ENCODE measurements around the gene PRKAA2.

Gene PRKAA2

DNA sequence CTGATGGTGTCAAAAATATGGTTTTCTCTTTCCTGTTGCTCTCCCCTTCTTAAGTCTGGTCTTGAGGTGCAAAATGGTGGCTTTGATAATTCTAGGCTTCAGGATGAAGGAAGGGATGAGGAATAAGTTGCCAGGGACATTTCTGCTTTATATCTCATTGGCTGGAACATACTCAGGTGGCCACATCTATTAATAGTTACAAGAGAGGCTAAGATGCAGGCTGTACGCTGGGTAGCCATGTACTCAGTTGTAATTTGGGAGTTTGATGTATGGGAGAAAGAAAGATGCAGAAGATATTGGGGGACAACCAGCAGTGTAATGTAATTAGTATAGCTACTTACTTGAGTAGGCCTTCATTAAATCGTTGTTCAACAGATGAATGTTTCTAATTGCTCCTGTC lies 25.2 kb downstream of the PRKAA2 start:
- H3K9me3 ChIP-seq (ENCODE audit: control insufficient read depth, insufficient read depth, low read length) = no peaks in the 10 kb centered on the region
- peaks cover 6% of the 10 kb centered on the region; the same call in 1 of the 2 replicates for H3K4me1 ChIP-seq (ENCODE audit: insufficient read depth, low read length)
- no peak overlapping the region for H3K9ac ChIP-seq (ENCODE audit: low read depth, low read length)
- H3K36me3 ChIP-seq (ENCODE audit: insufficient read depth, low read length) = no peaks in the 10 kb centered on the region

DNA sequence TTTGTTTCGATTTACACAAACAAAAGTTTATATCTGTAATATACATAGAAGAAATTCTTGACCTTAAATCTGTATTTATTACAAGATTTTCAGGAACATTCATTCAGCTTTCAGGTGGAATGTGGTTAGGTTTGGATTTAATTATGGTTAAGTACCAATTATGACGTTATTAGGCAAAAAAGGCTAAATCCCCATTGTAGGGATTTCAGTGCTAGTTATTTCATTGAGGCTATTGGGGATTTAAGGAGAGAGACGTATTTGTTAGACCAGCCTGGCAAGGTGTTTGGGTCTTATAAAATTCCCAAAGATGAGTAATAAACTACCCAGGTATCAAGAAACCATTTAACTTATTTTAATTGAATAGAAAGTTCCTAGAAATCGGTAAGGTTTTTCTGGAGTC lies 26.0 kb downstream of the PRKAA2 start:
- Histone ChIP-seq H3K9ac (ENCODE audit: low read depth, low read length) (no peak overlapping the region), H3K4me1 (ENCODE audit: insufficient read depth, low read length) (peaks cover under 1% of the 10 kb centered on the region; the same call in 1 of the 2 replicates), H3K36me3 (ENCODE audit: insufficient read depth, low read length) (no peaks in the 10 kb centered on the region), H3K9me3 (ENCODE audit: control insufficient read depth, insufficient read depth, low read length) (no peaks in the 10 kb centered on the region)

DNA sequence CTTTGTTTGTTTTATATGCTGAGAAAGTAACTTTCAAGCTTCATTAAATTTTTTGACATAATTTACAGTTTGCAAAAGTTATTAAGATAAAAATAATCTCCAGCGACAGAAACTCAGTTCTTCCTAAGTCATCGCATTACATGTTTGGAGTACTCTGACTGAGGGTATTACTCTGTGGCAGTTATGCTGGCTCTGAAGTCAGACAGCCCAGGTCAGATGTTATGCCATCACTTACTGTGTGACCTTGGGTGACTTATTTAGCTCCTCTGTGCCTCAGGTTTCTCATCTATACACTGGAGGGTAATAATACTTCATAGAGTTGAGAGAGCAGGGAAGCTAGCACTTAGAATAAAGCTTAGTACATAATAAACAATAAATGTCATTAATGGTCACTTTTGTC lies 26.4 kb downstream of the PRKAA2 start:
- H3K9me3 ChIP-seq (ENCODE audit: control insufficient read depth, insufficient read depth, low read length) = no peaks in the 10 kb centered on the region

DNA sequence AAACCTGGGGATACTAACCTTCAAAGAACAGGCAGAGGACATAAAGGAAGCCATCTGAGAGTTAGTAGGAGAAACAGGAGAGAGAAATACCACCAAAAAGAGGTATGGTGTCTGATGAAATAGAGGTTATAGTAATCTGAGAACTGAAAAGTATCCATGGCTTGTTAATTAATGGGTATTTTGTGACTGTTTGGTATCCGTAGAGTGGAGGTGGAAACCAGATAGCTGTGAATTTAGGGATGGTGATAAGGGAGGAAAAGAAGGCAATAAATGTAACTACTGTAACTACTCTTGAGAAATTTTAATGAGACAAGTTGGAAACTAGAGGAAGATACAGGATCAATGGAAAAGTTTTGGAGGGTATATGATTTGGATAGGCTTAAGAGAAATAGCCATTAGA lies 27.5 kb downstream of the PRKAA2 start:
- no peaks in the 10 kb centered on the region for H3K36me3 ChIP-seq (ENCODE audit: insufficient read depth, low read length)
- no peak overlapping the region for H3K9ac ChIP-seq (ENCODE audit: low read depth, low read length)
- no peaks in the 10 kb centered on the region for H3K4me1 ChIP-seq (ENCODE audit: insufficient read depth, low read length)
- no peaks in the 10 kb centered on the region for H3K9me3 ChIP-seq (ENCODE audit: control insufficient read depth, insufficient read depth, low read length)

More for the DNA sequence above, 26.4 kb downstream of the PRKAA2 start:
- no peak overlapping the region for H3K9ac ChIP-seq (ENCODE audit: low read depth, low read length)
- H3K4me1 ChIP-seq (ENCODE audit: insufficient read depth, low read length) = no peaks in the 10 kb centered on the region
- no peaks in the 10 kb centered on the region for H3K36me3 ChIP-seq (ENCODE audit: insufficient read depth, low read length)

DNA sequence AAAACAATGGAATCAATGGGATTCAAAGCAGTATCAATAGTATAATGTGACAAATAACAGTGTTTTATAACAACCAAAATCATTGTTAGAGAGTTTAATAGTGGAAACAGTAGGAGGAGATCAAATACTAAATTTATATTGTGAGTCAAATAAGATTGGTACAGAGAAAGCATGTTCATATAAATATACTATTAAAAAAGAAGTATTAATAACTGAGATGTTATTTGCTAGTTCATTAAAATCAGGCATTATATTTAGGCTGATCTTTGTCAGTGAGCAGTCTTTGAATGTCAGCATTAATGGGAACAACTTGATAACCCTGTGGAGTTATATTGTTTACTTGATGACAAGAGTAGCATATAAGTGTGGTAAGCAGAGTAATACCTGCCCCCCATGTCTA lies 30.6 kb downstream of the PRKAA2 start:
- Histone ChIP-seq H3K9me3 (ENCODE audit: control insufficient read depth, insufficient read depth, low read length) (no peaks in the 10 kb centered on the region), H3K36me3 (ENCODE audit: insufficient read depth, low read length) (no peaks in the 10 kb centered on the region), H3K4me1 (ENCODE audit: insufficient read depth, low read length) (no peaks in the 10 kb centered on the region), H3K9ac (ENCODE audit: low read depth, low read length) (no peak overlapping the region)

DNA sequence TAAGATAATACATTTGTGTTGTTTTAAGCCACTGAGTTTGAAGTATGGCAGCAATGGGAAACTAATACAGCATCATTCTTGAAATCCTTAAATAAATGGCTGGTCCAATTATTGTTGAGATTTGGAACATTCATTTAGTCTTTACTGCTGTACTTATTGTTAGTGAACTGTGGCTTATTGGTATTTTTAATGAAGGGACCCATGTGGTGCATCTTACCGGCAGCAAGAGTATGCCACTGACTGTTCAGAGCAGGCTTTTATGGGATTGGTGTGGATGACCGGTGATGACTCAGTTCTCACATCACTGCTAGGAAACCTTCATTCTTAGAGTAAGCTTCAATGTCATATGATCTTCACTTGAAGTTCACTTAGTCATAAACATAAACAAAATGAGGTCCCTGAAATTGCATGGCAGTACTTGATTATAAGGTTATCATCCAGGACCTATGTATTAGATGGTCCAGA lies 31.5 kb downstream of the PRKAA2 start:
- Histone ChIP-seq H3K4me1 (ENCODE audit: insufficient read depth, low read length) (no peaks in the 10 kb centered on the region), H3K9ac (ENCODE audit: low read depth, low read length) (no peak overlapping the region), H3K9me3 (ENCODE audit: control insufficient read depth, insufficient read depth, low read length) (no peaks in the 10 kb centered on the region), H3K36me3 (ENCODE audit: insufficient read depth, low read length) (no peaks in the 10 kb centered on the region)

DNA sequence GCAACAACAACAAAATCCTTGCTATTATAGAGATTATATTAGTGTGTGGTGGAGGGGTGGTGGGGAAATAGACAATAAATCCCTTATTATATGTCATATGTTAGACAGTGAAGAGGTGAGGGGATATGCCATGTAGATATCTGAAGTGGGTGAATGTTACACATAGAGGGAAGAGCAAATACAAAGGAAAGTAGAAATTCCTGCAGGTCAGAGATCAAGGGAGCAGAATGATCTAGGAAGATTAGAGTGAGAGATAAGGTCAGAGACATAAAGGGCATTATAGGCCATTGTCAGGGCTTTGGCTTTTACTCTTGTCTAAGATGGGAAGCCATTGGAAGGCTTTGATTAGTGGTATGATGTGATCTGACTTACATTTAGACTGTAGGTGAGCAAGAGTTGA lies 38.5 kb downstream of the PRKAA2 start:
- Histone ChIP-seq H3K4me1 (ENCODE audit: insufficient read depth, low read length) (peaks cover 10% of the 10 kb centered on the region), H3K36me3 (ENCODE audit: insufficient read depth, low read length) (no peaks in the 10 kb centered on the region), H3K9ac (ENCODE audit: low read depth, low read length) (no peak overlapping the region), H3K9me3 (ENCODE audit: control insufficient read depth, insufficient read depth, low read length) (no peaks in the 10 kb centered on the region)

DNA sequence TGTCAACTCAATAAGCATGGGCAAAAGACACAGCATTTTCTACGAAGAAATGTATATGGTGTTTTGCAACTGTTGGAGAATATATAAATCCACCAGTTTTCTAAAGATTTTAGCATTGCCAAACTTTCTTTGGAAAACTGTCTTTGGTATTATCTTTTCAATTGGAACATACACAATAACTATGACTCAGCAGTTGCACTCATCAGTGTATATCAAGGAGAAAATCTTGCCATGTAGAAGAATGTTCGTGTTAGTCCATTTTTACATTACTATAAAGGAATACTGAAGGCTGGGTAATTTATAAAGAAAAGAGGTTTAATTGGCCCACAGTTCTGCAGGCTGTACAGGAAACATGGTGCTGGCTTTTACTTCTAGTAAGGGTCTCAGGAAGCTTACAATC lies 41.1 kb downstream of the PRKAA2 start:
- Histone ChIP-seq H3K9ac (ENCODE audit: low read depth, low read length) (no peak overlapping the region), H3K4me1 (ENCODE audit: insufficient read depth, low read length) (peaks cover 16% of the 10 kb centered on the region), H3K36me3 (ENCODE audit: insufficient read depth, low read length) (no peaks in the 10 kb centered on the region), H3K9me3 (ENCODE audit: control insufficient read depth, insufficient read depth, low read length) (no peaks in the 10 kb centered on the region)

DNA sequence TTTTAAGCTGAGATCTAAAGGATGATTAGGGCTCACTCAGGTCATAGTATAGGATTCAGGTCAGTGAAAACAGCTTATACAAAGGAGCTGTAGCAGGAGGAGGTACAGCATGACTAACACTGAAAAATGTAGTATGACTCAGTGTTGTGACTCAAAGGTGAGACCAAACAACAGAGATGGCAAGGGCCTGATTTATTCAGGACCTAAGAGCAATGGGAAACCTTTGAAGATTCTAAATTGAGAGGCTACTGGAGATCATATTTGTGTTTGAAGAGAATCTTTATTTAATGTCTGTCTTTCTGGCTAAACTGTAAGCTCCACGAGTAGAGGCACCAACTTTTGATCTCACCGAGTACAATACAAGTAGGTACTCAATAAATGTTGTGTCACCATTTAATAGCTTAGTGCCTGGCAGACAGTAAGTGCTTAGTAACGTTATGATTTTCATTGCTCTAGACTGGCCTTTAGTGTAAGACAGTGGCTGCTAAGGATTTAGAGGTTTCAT lies 43.5 kb downstream of the PRKAA2 start:
- Histone ChIP-seq H3K9me3 (ENCODE audit: control insufficient read depth, insufficient read depth, low read length) (no peaks in the 10 kb centered on the region), H3K9ac (ENCODE audit: low read depth, low read length) (no peak overlapping the region), H3K4me1 (ENCODE audit: insufficient read depth, low read length) (peaks cover 16% of the 10 kb centered on the region), H3K36me3 (ENCODE audit: insufficient read depth, low read length) (no peaks in the 10 kb centered on the region)

DNA sequence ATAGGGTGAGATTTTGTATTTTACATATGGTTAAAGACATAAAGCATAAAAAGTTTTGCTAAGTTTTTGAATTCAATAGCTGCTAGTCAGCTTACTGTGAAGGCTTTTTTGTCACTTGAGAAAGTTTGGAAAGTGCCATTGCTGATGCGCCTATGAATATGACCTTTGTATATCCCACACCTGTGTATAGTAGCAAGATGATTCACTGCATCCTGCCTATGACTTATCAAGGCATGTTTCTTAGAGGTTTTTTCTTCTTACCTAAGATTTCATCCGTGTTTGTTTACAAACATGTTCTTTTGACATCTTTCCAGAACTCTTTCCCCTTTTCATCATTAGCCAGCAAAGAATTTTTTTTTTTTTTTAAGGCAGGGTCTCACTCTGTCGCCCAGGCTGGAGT lies 51.5 kb downstream of the PRKAA2 start:
- Histone ChIP-seq H3K9ac (ENCODE audit: low read depth, low read length) (no peak overlapping the region), H3K9me3 (ENCODE audit: control insufficient read depth, insufficient read depth, low read length) (0 out of 2 replicates have a peak, but pooled peaks cover 2% of the 10 kb centered on the region), H3K36me3 (ENCODE audit: insufficient read depth, low read length) (no peaks in the 10 kb centered on the region), H3K4me1 (ENCODE audit: insufficient read depth, low read length) (no peaks in the 10 kb centered on the region)

DNA sequence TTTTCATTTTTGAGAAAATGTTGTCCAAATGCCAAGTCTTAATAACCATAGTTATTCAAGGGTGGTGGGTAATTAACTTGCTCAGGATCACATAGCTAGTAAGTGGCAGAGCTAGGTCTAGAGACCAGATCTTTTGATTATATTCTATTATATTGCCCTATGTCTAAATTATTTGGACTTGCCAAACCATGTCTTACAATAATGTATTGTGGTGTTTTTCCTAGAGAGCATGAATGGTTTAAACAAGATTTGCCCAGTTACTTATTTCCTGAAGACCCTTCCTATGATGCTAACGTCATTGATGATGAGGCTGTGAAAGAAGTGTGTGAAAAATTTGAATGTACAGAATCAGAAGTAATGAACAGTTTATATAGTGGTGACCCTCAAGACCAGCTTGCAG lies 58.6 kb downstream of the PRKAA2 start:
- H3K9me3 ChIP-seq (ENCODE audit: control insufficient read depth, insufficient read depth, low read length) = 0 out of 2 replicates have a peak, but pooled peaks cover 2% of the 10 kb centered on the region
- H3K9ac ChIP-seq (ENCODE audit: low read depth, low read length) = no peak overlapping the region
- H3K36me3 ChIP-seq (ENCODE audit: insufficient read depth, low read length) = no peaks in the 10 kb centered on the region
- H3K4me1 ChIP-seq (ENCODE audit: insufficient read depth, low read length) = no peaks in the 10 kb centered on the region

DNA sequence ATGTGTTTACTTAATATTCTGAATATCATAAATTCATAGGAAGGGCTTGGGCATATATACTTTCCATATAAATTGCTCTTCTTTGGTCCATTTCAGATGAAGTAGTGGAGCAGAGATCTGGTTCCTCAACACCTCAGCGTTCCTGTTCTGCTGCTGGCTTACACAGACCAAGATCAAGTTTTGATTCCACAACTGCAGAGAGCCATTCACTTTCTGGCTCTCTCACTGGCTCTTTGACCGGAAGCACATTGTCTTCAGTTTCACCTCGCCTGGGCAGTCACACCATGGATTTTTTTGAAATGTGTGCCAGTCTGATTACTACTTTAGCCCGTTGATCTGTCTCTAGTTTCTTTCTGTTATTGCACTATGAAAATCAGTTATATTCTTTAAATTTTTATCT lies 62.3 kb downstream of the PRKAA2 start:
- Histone ChIP-seq H3K36me3 (ENCODE audit: insufficient read depth, low read length) (no peaks in the 10 kb centered on the region), H3K9ac (ENCODE audit: low read depth, low read length) (no peak overlapping the region), H3K4me1 (ENCODE audit: insufficient read depth, low read length) (no peaks in the 10 kb centered on the region), H3K9me3 (ENCODE audit: control insufficient read depth, insufficient read depth, low read length) (no peaks in the 10 kb centered on the region)

DNA sequence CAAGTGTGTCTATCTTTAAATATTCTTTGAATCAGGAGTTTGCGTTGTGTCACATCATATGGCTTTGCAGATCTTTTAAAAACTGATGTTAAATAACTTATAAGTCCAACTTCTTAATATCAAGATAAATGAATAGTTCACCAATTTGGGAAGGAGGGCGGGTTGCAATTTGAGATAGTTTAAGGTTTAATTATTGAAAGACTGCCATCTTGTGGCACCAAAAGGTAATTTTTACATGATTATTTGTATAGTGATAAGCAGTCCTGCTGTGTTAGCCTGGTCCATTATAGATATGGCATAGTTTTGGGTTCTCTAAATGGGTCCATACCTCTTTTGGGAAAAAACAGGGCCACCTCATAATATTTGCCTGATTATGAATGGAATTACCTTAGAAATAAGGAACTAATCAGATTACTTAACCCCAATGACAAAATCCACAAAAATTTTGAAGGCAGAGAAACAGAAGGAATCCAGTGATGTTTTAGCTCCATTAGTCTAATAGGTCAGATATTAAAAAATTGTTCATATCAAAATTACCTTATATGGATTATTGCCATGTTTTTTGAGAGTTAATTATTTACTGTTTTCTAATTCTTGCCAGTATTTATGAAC lies 64.3 kb downstream of the PRKAA2 start:
- Histone ChIP-seq H3K4me1 (ENCODE audit: insufficient read depth, low read length) (no peaks in the 10 kb centered on the region), H3K36me3 (ENCODE audit: insufficient read depth, low read length) (no peaks in the 10 kb centered on the region), H3K9me3 (ENCODE audit: control insufficient read depth, insufficient read depth, low read length) (no peaks in the 10 kb centered on the region), H3K9ac (ENCODE audit: low read depth, low read length) (no peak overlapping the region)

DNA sequence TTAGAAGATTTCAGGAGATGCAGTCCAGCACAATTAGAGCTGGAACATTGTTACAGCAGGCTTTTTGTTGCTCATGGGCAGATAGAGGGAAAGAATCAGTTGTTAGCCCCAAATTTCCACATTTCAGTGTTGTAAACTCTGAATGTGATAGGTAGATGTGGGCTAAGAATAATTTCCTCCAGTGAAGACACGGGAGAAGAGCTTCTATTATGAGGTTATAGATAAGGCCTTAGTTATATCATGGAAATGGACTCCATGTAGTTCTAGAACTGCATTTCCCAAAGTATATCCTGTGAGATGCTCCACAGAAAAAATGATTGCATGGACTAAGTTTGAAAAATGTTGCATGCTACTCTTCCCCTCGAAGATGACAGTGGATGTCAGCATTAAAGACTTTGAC lies 64.9 kb downstream of the PRKAA2 start:
- Histone ChIP-seq H3K9ac (ENCODE audit: low read depth, low read length) (no peak overlapping the region), H3K4me1 (ENCODE audit: insufficient read depth, low read length) (no peaks in the 10 kb centered on the region), H3K36me3 (ENCODE audit: insufficient read depth, low read length) (no peaks in the 10 kb centered on the region), H3K9me3 (ENCODE audit: control insufficient read depth, insufficient read depth, low read length) (no peaks in the 10 kb centered on the region)

DNA sequence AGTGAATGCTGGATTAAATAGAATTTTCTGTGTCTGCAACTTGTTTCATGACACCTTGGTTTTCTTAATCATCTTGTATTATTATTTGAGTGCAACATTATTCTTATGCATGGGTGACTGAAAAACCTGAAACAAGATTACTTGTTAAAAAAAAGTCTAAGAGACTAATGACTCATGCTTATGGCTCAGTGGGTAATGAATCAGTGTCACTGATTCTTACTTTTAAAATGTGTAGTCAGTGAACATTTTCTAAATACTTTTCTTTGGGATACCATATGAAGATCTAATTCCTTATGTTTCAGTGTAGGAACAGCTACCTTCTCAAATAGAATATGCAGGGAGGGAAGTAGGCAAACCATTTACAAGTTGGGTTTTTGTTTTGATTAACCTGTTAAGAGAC lies 65.5 kb downstream of the PRKAA2 start:
- Histone ChIP-seq H3K36me3 (ENCODE audit: insufficient read depth, low read length) (no peaks in the 10 kb centered on the region), H3K9me3 (ENCODE audit: control insufficient read depth, insufficient read depth, low read length) (no peaks in the 10 kb centered on the region), H3K9ac (ENCODE audit: low read depth, low read length) (no peak overlapping the region), H3K4me1 (ENCODE audit: insufficient read depth, low read length) (no peaks in the 10 kb centered on the region)
